GM19023 (cell line): ENCODE data around the gene AUTS2.

Experiments used
- ATAC-seq: cut with Tn5 transposase; IDR thresholded peaks from one replicate; pipeline ENCODE4 v1.9.1; 2021; ENCODE audit warnings: mild to moderate bottlenecking, moderate library complexity; ENCODE audit not compliant: unreplicated experiment

Gene AUTS2

GRCh38 chr7:70595370-70595754 is 997.1 kb downstream of the AUTS2 start:
- ATAC-seq: no peak

GRCh38 chr7:70595755-70596597 is 997.7 kb downstream of the AUTS2 start:
- no peak for ATAC-seq

- no peak for ATAC-seq
Measured at GRCh38 chr7:70596598-70596913, 998.3 kb downstream of the AUTS2 start.

DNA sequence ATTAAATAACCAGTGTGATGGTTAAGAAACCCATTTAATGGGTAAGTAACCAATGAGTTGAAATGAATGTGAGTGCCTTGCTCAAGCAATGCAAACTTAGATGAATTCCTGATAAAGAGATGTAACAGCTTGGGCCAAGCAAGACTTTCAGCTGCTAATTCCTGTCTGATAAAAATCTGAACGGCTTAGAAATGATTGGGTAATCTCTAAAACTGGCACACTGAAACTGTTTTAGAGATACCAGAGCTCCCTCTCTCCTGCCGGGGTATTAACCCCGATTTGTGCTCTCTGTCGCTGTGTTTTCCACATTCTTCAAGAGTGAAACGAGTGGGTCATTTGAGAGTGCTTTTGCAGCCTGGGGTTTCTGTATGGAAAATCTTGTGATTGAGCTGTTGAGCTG is 998.8 kb downstream of the AUTS2 start:
- ATAC-seq: no peak

DNA sequence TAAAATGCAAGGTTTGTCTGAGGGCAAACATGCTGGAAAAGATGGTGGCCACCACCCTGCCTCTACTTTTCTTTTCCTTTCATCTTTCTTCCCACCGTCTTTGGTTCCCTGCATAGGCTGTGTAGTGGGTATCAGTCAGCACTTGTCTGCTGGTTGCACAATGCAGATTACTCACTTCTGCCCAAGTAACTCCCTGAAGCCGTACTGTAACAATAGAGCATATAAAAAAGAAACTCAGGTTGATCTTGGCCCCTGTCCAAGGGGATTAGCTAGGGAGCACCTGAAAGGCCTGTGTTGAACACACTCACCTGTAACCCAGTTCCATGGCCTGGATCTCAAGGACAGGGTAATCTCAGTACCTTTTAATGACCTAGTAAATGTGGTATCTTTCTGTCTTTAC is 1000.7 kb downstream of the AUTS2 start:
- no peak for ATAC-seq

GRCh38 chr7:70599446-70600190 is 1001.3 kb downstream of the AUTS2 start:
- ATAC-seq: no peak

DNA sequence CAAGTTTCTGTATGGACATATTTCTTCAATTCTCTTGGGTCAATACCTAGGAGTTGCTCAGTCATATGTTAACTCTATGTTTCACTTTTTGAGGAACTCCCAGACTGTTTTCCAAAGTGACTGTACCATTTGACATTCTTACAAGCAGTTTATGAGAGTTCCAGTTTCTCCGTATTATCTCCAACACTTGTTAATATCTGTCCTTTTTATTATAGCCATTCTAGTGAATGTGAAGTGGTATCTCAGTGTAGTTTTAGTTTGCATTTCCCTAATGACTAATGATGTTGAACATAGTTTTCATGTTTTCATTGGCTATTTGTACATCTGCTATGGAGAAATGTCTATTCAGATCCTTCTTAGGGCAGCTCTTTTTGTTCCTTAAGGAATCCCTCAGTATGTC is 1002.7 kb downstream of the AUTS2 start:
- no peak for ATAC-seq

- ATAC-seq: no peak
Measured at GRCh38 chr7:70602117-70602516, 1003.8 kb downstream of the AUTS2 start.

- ATAC-seq: no peak
Measured at GRCh38 chr7:70607281-70607680, 1009.0 kb downstream of the AUTS2 start.

DNA sequence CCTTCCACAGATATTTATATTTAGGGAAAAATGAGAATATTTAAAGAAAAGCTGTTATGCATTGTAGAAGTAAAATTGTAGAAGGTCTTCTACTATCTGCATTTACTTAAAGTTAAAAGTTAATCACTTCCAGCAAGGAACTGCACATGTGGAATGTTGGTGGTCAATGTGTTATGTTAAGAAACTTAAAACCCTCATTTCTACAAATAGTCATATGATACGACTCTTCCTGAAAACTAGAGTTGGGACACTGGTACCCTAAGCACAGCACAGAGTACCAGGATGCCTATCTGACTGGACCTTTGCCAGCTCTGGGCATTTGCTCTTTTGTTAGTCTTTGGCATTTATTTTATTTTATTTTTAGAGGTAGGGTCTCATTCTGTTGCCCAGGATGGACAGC is 1009.5 kb downstream of the AUTS2 start:
- ATAC-seq: no peak

- ATAC-seq: no peak
Measured at GRCh38 chr7:70608229-70608628, 1010.0 kb downstream of the AUTS2 start.

GRCh38 chr7:70612811-70613210 is 1014.5 kb downstream of the AUTS2 start:
- ATAC-seq: no peak

DNA sequence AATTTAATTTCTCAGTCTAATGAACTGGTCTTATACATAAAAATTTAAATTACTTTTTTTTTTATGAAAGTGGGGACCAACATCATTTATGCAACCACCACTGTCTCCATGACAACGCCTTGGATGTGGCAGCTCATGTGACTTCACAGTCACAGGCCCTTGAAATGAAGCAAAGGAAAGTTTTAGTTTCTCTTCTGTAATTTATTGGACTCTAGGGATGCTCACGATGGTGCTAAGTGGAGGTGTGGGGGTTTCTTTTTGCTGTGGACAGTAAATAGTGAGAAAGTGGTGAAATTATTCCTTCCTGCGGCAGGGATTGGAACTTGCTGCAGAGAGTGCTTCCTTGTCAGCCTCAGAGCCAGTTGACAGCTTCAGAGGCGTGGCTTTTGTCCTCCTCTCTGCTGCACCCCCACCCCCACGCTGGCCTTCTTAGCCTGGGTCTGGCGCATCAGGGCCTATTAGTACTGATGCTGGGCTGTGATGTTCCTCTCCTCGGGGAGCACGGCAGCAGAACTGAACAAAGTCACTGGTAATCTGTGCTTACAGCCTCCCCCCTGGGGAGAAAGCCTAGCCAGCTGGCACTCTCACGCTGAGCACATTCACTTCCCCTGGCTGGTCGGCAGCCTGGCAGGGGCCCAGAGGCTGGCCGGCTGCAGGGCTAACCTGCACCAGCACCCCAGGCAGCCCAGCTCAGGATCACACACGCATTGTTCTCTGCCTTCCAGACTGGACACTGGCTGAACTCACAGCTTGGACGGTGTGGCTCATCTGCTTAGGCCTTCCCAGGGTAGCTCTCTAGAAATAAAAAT is 1016.2 kb downstream of the AUTS2 start:
- ATAC-seq: no peak

- no peak for ATAC-seq
Measured at GRCh38 chr7:70615066-70615606, 1016.9 kb downstream of the AUTS2 start.

DNA sequence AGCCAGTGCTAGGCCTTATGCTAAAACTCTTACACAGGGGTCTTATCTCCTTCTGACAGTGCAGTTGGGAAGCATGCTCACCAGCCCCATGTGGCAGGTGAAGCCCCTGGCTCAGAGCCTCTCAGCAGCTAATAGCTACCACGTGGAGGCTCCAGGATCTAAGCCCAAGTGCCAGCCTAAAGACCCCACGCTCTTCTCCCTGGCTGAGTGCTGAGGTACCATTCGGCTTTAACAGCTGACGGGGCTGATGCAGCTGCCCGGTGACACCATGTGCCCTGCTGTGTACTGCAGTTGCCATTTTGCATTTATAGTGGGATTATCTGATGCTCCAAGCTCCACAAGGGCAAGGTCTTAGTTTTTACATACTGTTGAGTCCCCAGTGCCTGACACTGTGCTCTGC is 1017.9 kb downstream of the AUTS2 start:
- no peak for ATAC-seq

DNA sequence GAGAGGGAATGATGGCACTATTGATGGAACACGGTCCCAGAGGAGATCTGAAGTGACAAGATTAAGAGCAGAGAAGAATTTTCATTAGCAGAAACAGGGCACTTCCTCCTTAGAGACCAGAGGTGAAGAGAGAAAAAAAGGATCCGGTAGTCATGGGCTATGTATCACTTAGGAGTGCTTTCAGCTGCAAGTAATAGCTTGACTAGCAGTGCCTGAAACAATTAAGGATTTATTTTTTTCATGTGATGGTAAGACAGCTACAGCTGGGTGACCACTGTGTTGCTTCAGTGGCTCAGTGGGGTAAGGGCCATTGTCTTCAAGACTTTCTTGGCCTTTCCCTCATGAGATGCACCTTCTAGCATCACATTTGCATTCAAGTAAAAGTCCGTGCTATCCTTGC is 1018.5 kb downstream of the AUTS2 start:
- ATAC-seq: no peak

DNA sequence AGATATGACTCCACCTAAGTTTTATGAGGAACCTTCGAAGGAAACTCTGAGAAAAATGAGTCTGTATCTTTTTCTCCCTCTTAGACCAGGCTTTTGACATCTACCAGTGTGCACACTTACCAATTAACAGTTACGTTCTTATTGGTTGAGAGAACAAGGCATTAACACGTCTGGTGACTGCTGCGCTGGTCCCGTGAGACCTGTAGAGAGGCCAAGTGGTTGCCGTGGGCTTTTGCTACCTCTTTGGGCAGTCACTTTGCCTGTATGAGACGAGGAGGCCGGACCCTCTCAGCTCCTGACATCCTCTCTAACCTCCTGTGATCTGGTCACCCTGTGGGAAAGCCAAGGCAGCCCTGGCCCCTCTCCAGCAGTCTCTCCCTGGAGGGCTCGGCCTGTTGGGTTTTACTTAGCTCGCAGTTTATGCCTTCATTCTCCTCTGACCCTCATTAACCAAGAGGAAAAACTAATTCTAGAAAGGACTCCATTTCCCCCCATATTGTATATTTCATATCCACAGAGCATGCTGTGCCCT is 1019.8 kb downstream of the AUTS2 start:
- no peak for ATAC-seq

DNA sequence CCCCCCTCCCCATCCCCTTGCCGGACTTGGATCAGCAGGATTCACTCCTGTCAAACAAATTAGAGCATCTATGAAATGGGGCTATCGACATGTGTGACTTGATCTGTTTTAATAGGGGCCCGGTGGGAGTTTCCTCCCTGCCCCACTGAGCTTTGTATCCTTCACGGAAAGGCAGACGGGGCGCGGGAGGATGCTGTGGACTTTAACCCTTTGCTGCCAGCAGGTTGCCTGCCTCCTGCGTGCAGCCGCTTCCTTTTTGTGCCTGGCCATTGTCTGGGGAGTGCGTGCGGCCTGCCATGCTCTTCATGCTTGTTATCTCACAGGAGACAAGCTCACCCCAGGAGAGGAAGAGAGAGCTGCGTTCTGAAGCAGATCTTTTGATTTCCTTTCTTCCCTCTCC is 1020.9 kb downstream of the AUTS2 start:
- ATAC-seq: no peak

- ATAC-seq: no peak
Measured at GRCh38 chr7:70619659-70620058, 1021.4 kb downstream of the AUTS2 start.

DNA sequence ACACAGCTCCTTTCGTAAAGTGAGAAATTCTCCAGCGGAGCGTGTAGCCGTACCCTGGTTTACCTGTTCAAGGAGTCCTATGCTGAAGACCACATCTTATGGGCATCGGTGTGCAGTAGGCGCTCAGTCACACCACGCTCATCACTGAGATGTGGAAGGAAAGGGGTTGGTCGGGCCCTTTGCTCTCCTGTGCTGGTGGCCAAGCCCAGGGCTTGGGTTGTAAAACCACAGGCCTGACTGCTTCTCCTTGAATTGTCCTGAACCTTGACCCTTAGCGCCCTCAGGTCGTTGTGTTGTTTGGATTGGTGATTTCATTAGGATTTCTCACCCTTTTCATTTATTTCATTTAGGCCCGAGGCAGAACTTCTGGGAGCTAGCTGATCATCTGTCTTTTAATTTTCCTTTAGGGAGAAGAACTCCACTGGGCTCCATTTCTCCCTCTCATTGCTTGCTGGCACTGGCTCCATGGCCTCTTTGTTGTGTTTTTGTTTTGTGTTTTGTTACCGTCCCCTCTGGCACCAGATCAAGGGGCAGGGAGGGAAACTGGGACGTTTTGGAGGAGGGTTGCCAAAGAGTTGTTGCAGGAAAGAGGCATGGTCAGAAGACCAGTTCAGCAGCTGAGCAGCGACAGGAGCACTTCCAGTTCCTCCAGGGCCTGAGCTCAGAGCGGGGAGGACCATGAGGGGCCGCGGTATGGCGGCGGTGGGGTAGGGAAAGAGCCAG is 1022.2 kb downstream of the AUTS2 start:
- no peak for ATAC-seq
